ENCODE data around the gene MANF.
"Not testable (repeated sequence)": the region's sequence is repeated elsewhere in the genome, so short reads cannot be mapped to it uniquely, and the experiment has no call there.

The MANF gene

GRCh38 chr3:51381333-51381705 is 3.8 kb upstream of the MANF start:
- peaks cover 18% of the 10 kb centered on the region for H3K4me1 Mint-ChIP-seq
- H3K9me3 Mint-ChIP-seq, result no peaks in the 10 kb centered on the region
- no peak overlapping the region for H3K27ac Mint-ChIP-seq
- ATAC-seq, result no peak
- H3K27me3 Mint-ChIP-seq, result peaks cover 16% of the 10 kb centered on the region
- peaks cover 3% of the 10 kb centered on the region for H3K36me3 Mint-ChIP-seq
- no peak overlapping the region for H3K4me3 Mint-ChIP-seq

DNA sequence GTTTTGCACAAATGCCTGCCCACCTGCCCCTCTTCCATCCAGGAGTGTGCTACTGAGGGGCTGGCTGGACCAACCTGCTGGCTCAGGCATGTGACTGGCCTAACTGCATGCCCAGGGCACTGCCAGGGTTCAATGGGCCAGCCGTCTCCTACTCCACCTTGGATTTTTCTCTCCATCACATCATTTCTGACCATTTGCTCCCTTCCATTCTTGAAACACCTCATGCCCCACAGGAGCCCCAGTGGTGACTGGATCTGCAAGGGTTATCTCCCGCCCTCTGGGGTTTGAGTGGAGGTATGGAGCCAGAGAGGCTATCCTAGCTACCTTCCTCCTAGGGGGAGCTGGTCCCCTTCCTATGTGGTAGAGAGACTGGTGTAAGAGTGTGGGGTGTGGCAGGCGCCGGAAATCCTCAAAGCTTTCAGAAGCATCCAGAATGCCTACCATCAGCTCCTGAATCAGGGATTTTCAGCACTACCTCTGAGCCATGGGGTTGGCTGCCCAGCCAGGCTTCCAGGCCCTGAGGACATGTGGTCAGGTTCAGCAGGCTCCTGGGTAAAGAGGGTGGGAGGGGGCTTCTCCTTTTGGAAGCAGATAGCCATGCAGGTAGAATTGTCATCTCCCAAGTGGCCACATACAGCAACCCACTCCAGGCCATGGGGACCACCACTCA is 2.9 kb upstream of the MANF start:
- H3K4me1 Mint-ChIP-seq, result peaks cover 27% of the 10 kb centered on the region
- H3K9me3 Mint-ChIP-seq, result no peaks in the 10 kb centered on the region
- ATAC-seq, result no peak

GRCh38 chr3:51382947-51383578 is 2.0 kb upstream of the MANF start:
- no peak for ATAC-seq
- Mint-ChIP-seq H3K4me3 (no peak overlapping the region), H3K27ac (peak overlapping the region; percentile 96), H3K36me3 (peaks cover 13% of the 10 kb centered on the region), H3K27me3 (peaks cover 9% of the 10 kb centered on the region), H3K4me1 (peaks cover 36% of the 10 kb centered on the region), H3K9me3 (no peaks in the 10 kb centered on the region)

More for the DNA sequence above, 2.9 kb upstream of the MANF start:
- Mint-ChIP-seq H3K4me3 (no peak overlapping the region), H3K27ac (no peak overlapping the region), H3K36me3 (peaks cover 7% of the 10 kb centered on the region), H3K27me3 (peaks cover 9% of the 10 kb centered on the region)

DNA sequence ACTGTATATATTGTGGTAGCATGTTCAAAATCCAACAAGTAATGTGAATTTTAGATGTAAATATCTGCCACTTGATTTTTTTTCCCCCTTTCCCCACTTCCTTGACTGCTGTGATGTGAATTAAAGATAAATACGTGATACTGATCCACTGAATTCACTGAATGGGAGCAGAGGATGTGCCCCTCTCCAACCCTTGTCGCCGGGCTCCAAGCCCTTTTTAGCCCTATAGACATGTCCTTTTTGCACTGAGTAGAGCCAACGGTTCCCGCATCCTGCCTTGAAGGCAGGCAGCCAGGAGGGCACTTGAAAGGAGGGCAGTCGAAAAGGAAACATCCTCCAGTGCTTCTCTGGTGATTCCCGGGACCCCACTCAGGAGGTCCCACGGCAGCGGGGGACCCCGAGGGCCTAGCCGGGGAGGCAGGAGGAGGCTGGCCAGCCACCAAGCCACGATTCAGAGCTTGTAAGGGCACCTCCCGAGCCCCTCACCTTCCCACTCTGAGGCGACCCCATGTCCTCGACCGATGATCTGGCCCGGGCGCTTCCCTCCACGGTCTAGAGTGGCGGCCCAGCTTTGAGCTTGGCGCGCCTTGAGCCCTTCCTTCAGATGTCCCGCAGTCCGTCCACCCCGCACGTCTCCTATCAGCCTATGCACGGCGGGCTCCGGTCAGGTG is 901 bp upstream of the MANF start:
- Mint-ChIP-seq H3K4me1 (peaks cover 44% of the 10 kb centered on the region), H3K36me3 (peaks cover 16% of the 10 kb centered on the region)

GRCh38 chr3:51385621-51386091 is 565 bp downstream of the MANF start:
- H3K27me3 Mint-ChIP-seq, result no peaks in the 10 kb centered on the region
- no peak for ATAC-seq
- peaks cover 59% of the 10 kb centered on the region for H3K4me1 Mint-ChIP-seq
- peak overlapping the region; percentile 96 for H3K27ac Mint-ChIP-seq
- peak overlapping the region; percentile 97 for H3K4me3 Mint-ChIP-seq
- H3K9me3 Mint-ChIP-seq, result no peaks in the 10 kb centered on the region
- peaks cover 21% of the 10 kb centered on the region for H3K36me3 Mint-ChIP-seq

More for the DNA sequence above, 901 bp upstream of the MANF start:
- Mint-ChIP-seq H3K27ac (peak overlapping the region; percentile 96), H3K9me3 (no peaks in the 10 kb centered on the region), H3K4me3 (peak overlapping the region; percentile 97), H3K27me3 (peaks cover 3% of the 10 kb centered on the region)
- peak; percentile 18 for ATAC-seq

- peaks cover 61% of the 10 kb centered on the region for H3K4me1 Mint-ChIP-seq
- peak overlapping the region; percentile 96 for H3K27ac Mint-ChIP-seq
- H3K9me3 Mint-ChIP-seq, result no peaks in the 10 kb centered on the region
- ATAC-seq, result no peak
- H3K36me3 Mint-ChIP-seq, result peaks cover 21% of the 10 kb centered on the region
- peak overlapping the region; percentile 97 for H3K4me3 Mint-ChIP-seq
- no peaks in the 10 kb centered on the region for H3K27me3 Mint-ChIP-seq
These were observed 1.2 kb downstream of the MANF start for GRCh38 chr3:51386159-51386851.

GRCh38 chr3:51386852-51387229 is 1.8 kb downstream of the MANF start:
- Mint-ChIP-seq H3K27ac (peak overlapping the region; percentile 96), H3K36me3 (peaks cover 21% of the 10 kb centered on the region), H3K4me1 (peaks cover 61% of the 10 kb centered on the region), H3K9me3 (no peaks in the 10 kb centered on the region), H3K4me3 (peak overlapping the region; percentile 97), H3K27me3 (no peaks in the 10 kb centered on the region)
- no peak for ATAC-seq

DNA sequence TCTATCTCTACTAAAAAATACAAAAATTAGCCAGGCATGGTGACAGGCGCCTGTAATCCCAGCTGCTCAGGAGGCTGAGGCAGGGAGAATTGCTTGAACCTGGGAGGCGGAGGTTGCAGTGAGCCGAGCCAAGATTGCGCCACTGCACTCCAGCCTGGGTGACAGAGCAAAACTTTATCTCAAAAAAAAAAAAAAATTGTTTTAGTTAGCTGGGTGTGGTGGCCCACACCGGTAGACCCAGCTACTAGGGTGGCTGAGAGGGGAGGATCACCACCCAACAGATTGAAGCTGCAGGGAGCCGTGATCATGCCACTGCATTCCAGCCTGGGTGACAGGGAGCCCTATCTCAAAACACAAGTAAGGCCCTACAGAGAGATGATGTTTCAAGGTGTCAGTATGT is 2.2 kb downstream of the MANF start:
- H3K9me3 Mint-ChIP-seq, H3K27me3 Mint-ChIP-seq, H3K4me3 Mint-ChIP-seq, ATAC-seq: not testable (repeated sequence)
- Mint-ChIP-seq H3K4me1 (peaks cover 64% of the 10 kb centered on the region), H3K27ac (peak overlapping the region; percentile 33), H3K36me3 (peaks cover 21% of the 10 kb centered on the region)

DNA sequence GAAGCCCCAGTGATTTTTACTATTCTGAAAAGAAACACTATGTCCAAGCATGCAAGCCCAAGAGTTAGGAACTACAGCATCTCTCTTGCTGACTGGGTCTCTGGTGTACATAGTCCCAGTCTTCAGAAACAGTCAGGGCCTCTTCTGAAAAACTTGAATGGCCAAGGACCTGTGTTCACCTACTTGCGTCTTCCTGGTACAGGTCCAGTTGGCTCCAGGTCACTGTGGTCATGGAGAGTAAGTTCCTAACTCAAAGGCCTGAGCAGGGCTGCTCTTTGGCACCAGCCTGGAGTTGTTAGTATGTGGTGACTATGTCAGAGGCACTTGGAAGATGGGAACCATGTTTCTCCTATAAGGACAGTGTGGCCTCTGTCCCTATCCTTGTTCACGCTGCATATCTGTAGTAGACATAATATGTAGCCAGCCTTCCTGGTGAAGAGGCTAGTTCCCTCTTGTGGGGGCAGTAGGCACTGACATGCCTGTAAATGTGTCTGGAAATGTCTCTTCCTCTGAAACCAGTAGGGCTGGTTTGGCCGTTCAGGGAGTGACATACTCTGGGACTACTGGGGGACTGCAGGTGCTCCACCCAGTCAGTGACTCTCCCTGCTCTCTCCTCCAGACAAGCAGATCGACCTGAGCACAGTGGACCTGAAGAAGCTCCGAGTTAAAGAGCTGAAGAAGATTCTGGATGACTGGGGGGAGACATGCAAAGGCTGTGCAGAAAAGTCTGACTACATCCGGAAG is 3.4 kb downstream of the MANF start:
- peaks cover 75% of the 10 kb centered on the region for H3K4me1 Mint-ChIP-seq
- H3K27me3 Mint-ChIP-seq, result no peaks in the 10 kb centered on the region
- H3K9me3 Mint-ChIP-seq, result no peaks in the 10 kb centered on the region
- peak overlapping the region; percentile 81 for H3K27ac Mint-ChIP-seq
- no peak for ATAC-seq
- H3K36me3 Mint-ChIP-seq, result peaks cover 33% of the 10 kb centered on the region
- no peak overlapping the region for H3K4me3 Mint-ChIP-seq

GRCh38 chr3:51389423-51390183 is 4.5 kb downstream of the MANF start:
- Mint-ChIP-seq H3K27ac (peak overlapping the region; percentile 81), H3K4me1 (peaks cover 77% of the 10 kb centered on the region), H3K4me3 (no peak overlapping the region), H3K9me3 (no peaks in the 10 kb centered on the region), H3K27me3 (no peaks in the 10 kb centered on the region), H3K36me3 (peaks cover 40% of the 10 kb centered on the region)
- no peak for ATAC-seq

DNA sequence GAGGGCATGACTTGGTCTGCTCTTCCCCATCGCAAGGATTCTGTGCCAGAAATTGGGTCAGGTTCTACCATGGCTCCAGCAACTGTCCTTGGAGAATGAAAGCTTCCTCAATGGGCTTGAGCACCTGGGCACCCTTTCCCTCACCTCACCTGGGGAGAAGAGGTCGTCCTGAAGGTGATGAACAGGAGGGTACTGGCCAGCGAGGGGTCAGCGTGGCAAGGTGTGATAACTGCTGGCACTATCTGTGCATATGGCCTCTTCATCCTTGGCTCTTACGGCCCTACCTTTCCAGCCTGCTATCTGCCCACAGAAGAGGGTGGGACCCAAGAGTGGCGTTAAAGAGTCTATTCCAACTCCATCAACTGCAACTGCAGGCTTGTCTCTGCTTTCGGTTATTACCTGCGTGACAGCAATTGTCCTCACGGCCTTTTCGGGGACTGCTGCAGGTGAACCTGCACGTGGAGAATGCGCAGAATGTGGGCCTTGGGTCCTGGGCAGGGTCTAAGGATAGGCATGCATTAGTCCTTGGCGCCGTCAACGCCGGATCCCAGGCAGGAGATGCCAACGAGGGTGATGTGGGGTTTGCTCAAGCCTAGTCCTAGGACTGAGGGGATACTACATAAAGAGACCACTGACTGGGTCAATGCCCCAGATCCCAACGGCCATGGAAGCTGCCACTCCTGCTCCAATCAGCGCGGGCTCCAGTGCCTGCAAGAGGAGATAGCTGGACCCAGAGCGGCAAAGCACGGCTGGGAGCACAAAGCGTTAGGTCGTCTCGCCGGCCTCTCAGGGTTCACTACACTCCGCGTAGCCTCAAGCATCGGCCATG is 5.4 kb downstream of the MANF start:
- Mint-ChIP-seq H3K27me3 (no peaks in the 10 kb centered on the region), H3K9me3 (no peaks in the 10 kb centered on the region), H3K27ac (peak overlapping the region; percentile 81), H3K4me3 (peak overlapping the region; percentile 66), H3K36me3 (peaks cover 48% of the 10 kb centered on the region), H3K4me1 (peaks cover 85% of the 10 kb centered on the region)
- ATAC-seq, result peak; percentile 0

DNA sequence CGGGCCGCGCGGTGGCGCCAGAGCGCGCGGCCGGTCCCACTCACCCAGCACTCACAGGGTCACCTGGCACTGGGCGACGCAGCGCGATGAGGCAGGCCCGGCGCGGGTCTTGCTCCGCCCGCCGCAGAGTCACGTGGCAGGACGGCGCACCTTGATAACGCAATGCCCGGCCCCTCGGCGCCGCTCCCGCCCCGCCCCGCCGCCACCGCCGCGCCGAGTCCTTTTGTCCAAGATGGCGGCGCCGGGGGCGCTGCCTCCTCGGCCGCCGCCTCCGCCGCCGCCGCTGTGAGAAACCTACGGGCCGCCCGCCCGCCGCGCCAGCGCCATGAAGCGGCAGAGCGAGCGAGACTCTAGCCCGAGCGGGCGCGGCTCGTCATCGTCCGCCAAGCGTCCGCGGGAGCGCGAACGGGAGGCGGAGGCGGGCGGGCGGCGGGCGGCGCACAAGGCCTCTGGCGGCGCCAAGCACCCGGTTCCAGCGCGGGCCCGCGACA is 6.0 kb downstream of the MANF start, which contains the start of gene RBM15B:
TSS of gene RBM15B (plus strand) at position 211 of the 491 bp plus-strand sequence. CDS start at position 326, 115 bp downstream.
- no peaks in the 10 kb centered on the region for H3K9me3 Mint-ChIP-seq
- H3K27ac Mint-ChIP-seq, result peak within 1 kb of the TSS; percentile 81
- peak within 1 kb of the TSS; percentile 79 for H3K4me3 Mint-ChIP-seq
- H3K27me3 Mint-ChIP-seq, result no peaks in the 10 kb centered on the region
- peak; percentile 98 for ATAC-seq
- H3K4me1 Mint-ChIP-seq, result peaks cover 81% of the 10 kb centered on the region
- peaks cover 49% of the 10 kb centered on the region for H3K36me3 Mint-ChIP-seq
